ENCODE measurements around the gene CERS1.

Gene CERS1

GRCh38 chr19:18942692-18943091 lies 46.7 kb upstream of the CERS1 start:
- Histone ChIP-seq H3F3A (ENCODE audit: insufficient read depth, low read length) (no peaks in the 10 kb centered on the region), H3K4me2 (ENCODE audit: low read length) (no peak overlapping the region), H3K79me2 (ENCODE audit: insufficient read depth, low read length) (no peaks in the 10 kb centered on the region), H2AFZ (ENCODE audit: low read length) (no peak overlapping the region), H3K4me1 (ENCODE audit: insufficient read depth, low read length, severe bottlenecking) (peaks cover 22% of the 10 kb centered on the region), H3K27me3 (ENCODE audit: insufficient read depth, low read length) (peaks cover 3% of the 10 kb centered on the region; the same call in 1 of the 2 replicates), H3K4me3 (ENCODE audit: low read depth, low read length, poor library complexity, severe bottlenecking) (no peak overlapping the region), H3K9me3 (ENCODE audit: low read length) (no peaks in the 10 kb centered on the region), H3K27ac (ENCODE audit: low read depth, low read length, poor library complexity, severe bottlenecking) (no peak overlapping the region), H4K20me1 (ENCODE audit: insufficient read depth, low read length) (no peaks in the 10 kb centered on the region), H3K9me2 (ENCODE audit: low read depth, low read length) (no peaks in the 10 kb centered on the region), H3K36me3 (ENCODE audit: insufficient read depth, low read length) (no peaks in the 10 kb centered on the region; the same call in 1 of the 2 replicates), H3K9ac (ENCODE audit: low read length) (no peak overlapping the region)
- no peak for TF ChIP-seq EZH2 (IDR thresholded peaks at IDR 0.05; ENCODE audit: borderline replicate concordance, low read length)
- TF ChIP-seq, protein P1, sequence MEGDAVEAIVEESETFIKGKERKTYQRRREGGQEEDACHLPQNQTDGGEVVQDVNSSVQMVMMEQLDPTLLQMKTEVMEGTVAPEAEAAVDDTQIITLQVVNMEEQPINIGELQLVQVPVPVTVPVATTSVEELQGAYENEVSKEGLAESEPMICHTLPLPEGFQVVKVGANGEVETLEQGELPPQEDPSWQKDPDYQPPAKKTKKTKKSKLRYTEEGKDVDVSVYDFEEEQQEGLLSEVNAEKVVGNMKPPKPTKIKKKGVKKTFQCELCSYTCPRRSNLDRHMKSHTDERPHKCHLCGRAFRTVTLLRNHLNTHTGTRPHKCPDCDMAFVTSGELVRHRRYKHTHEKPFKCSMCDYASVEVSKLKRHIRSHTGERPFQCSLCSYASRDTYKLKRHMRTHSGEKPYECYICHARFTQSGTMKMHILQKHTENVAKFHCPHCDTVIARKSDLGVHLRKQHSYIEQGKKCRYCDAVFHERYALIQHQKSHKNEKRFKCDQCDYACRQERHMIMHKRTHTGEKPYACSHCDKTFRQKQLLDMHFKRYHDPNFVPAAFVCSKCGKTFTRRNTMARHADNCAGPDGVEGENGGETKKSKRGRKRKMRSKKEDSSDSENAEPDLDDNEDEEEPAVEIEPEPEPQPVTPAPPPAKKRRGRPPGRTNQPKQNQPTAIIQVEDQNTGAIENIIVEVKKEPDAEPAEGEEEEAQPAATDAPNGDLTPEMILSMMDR (IDR thresholded peaks at IDR 0.05; ENCODE audit: low read length), result no peak

DNA sequence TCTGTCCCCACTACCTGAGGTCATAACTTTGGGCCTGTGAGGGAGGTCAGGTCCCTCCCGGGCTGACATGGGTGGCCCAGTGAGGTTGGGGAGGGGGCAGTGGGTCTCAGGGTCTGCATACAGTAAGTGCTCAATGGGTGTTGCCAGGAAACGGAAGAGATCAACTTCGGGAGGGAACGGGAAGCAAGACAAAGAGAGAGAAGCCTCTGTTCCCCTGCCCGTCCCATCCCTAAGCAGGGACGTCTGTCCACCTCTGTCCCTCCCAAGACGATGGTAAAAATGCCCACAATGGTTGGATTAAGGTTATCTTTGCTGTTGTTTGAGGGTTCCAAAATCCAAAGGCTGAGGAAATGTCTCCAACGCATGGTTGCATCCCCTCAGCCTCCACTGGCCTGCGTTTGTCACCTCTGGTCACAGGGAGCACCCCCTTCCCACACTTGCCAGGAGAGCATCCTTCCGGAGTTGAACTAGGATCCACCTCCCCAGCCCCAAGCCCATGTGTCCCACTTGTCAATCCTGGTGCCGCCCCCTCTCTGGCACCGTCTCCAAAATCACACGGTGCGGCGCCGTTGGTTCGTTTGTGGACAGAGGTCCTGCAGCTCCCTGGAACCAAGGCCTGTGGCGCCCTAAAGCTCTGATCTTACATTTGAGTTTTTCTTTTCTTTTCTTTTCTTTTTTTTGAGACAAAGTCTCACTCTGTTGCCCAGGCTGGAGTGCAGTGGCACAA lies 45.8 kb upstream of the CERS1 start:
- Histone ChIP-seq H3K9me2 (ENCODE audit: low read depth, low read length) (no peaks in the 10 kb centered on the region), H3K4me1 (ENCODE audit: insufficient read depth, low read length, severe bottlenecking) (peaks cover 13% of the 10 kb centered on the region), H3K27ac (ENCODE audit: low read depth, low read length, poor library complexity, severe bottlenecking) (no peak overlapping the region), H3K4me2 (ENCODE audit: low read length) (no peak overlapping the region), H3K9me3 (ENCODE audit: low read length) (no peaks in the 10 kb centered on the region), H3K36me3 (ENCODE audit: insufficient read depth, low read length) (no peaks in the 10 kb centered on the region), H3K27me3 (ENCODE audit: insufficient read depth, low read length) (peaks cover 3% of the 10 kb centered on the region; the same call in 1 of the 2 replicates), H4K20me1 (ENCODE audit: insufficient read depth, low read length) (no peaks in the 10 kb centered on the region), H3K4me3 (ENCODE audit: low read depth, low read length, poor library complexity, severe bottlenecking) (no peak overlapping the region), H3K9ac (ENCODE audit: low read length) (no peak overlapping the region), H3F3A (ENCODE audit: insufficient read depth, low read length) (no peaks in the 10 kb centered on the region), H2AFZ (ENCODE audit: low read length) (no peak overlapping the region), H3K79me2 (ENCODE audit: insufficient read depth, low read length) (no peaks in the 10 kb centered on the region)
- TF ChIP-seq, protein P1 (IDR thresholded peaks at IDR 0.05; ENCODE audit: low read length), result no peak
- no peak for TF ChIP-seq EZH2 (IDR thresholded peaks at IDR 0.05; ENCODE audit: borderline replicate concordance, low read length)

DNA sequence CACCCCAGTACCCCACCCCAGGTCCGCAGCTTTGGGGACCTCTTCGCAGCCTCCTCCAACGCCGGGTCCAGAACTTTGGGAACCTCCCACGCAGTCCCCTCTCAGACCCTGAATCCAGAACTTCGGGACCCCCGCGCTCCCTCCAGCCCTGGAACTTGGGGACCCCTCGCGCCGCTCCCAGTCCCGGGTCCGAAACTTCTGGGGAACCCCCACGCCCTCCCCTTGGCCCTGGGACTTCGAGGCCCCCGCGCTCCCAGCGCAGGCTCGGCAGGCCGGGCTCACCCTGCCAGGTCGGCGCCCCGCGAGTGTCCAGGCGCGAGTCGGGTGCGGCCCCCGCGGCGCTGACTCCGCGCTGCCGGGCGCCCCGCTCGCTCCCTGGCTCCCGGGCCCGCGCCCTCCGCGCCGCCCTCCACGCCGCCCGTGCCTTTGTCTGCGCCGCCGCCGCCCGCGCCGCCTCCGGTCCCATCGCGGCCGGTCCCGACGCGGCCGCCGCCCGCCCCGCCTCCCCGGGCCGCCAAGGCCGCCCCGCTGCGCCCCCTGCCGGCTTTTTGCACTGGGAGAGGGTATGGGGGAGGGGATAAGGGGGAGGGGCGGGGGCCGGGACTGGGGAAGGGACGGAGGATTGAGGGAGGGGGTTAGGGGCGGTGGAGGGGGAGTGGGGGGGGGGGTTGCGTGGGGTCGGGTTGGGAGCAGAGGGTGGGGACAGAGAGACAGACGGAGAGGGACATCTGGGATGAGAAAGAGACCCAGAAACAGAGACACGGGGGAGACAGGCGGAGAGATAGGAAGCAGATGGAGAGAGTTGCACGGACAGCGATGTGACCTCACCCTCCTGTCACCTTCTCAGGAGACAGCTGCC lies 45.0 kb upstream of the CERS1 start, which contains the start of gene HOMER3:
Gene HOMER3 (minus strand): TSS at position 449 of the 859 bp plus-strand sequence. CDS start 2,235 bp downstream, outside the sequence.
- Histone ChIP-seq H3K9me3 (ENCODE audit: low read length) (no peaks in the 10 kb centered on the region), H4K20me1 (ENCODE audit: insufficient read depth, low read length) (no peaks in the 10 kb centered on the region), H3K4me2 (ENCODE audit: low read length) (peak within 1 kb of the TSS; percentile 65), H3K36me3 (ENCODE audit: insufficient read depth, low read length) (no peaks in the 10 kb centered on the region), H3K4me3 (ENCODE audit: low read depth, low read length, poor library complexity, severe bottlenecking) (peak within 1 kb of the TSS; percentile 54), H3K27me3 (ENCODE audit: insufficient read depth, low read length) (peaks cover 3% of the 10 kb centered on the region; the same call in 1 of the 2 replicates), H3K4me1 (ENCODE audit: insufficient read depth, low read length, severe bottlenecking) (peaks cover 9% of the 10 kb centered on the region), H3K27ac (ENCODE audit: low read depth, low read length, poor library complexity, severe bottlenecking) (no peak within 1 kb of the TSS), H3K79me2 (ENCODE audit: insufficient read depth, low read length) (no peaks in the 10 kb centered on the region), H3K9ac (ENCODE audit: low read length) (peak within 1 kb of the TSS; percentile 42; the same call in 1 of the 2 replicates), H3F3A (ENCODE audit: insufficient read depth, low read length) (no peaks in the 10 kb centered on the region), H3K9me2 (ENCODE audit: low read depth, low read length) (no peaks in the 10 kb centered on the region), H2AFZ (ENCODE audit: low read length) (no peak within 1 kb of the TSS)
- no peak for TF ChIP-seq EZH2 (IDR thresholded peaks at IDR 0.05; ENCODE audit: borderline replicate concordance, low read length)
- TF ChIP-seq, protein P1 (IDR thresholded peaks at IDR 0.05; ENCODE audit: low read length), result no peak

All from OCI-LY1 (cell line).